D721Med (cell line): ENCODE measurements around the gene COL20A1.

Source experiments
- DNase-seq: peaks from one replicate; pipeline ENCODE4 v3.0.0; 2011; ENCODE audit warnings: low spot score; ENCODE audit not compliant: insufficient read length
- FAIRE-seq: peaks from 2 replicates; lab custom pipeline; 2011; peaks lifted over from hg19 to GRCh38; lab: Jason Lieb, UNC
- CTCF ChIP-seq: IDR thresholded peaks from 2 replicates; pipeline ENCODE4 v1.5.1; 2012; ENCODE audit warnings: mild to moderate bottlenecking, control low read depth; ENCODE audit not compliant: insufficient read depth; ENCODE audit errors: missing control alignments

The COL20A1 gene

GRCh38 chr20:63282946-63283345, 10.0 kb upstream of the COL20A1 start:
- FAIRE-seq (no peak), DNase-seq (no peak)
- TF ChIP-seq CTCF: no peak

- TF ChIP-seq CTCF: no peak
- DNase-seq: no peak
- no peak for FAIRE-seq
These were observed 9.4 kb upstream of the COL20A1 start for GRCh38 chr20:63283397-63284082.

- TF ChIP-seq CTCF: no peak
- no peak for DNase-seq
- FAIRE-seq: no peak
These were observed 8.9 kb upstream of the COL20A1 start for GRCh38 chr20:63284083-63284440.

GRCh38 chr20:63284544-63284949, 8.4 kb upstream of the COL20A1 start:
- no peak for DNase-seq
- TF ChIP-seq CTCF: no peak
- FAIRE-seq: no peak

- no peak for TF ChIP-seq CTCF
- FAIRE-seq: no peak
- no peak for DNase-seq
These were observed 7.9 kb upstream of the COL20A1 start for GRCh38 chr20:63284981-63285524.

- FAIRE-seq (no peak), DNase-seq (no peak)
- no peak for TF ChIP-seq CTCF
These were observed 7.1 kb upstream of the COL20A1 start for GRCh38 chr20:63285636-63286615.
